SKM-1 treated with dmso at 0.1 percent for 144 hours (cell line): Measurements from ENCODE around the gene PTPRN2.

Experiments used
- DNase-seq: peaks from one replicate; lab custom pipeline; 2025; ENCODE audit not compliant: unreplicated experiment; lab: John Stamatoyannopoulos, UW

The PTPRN2 gene

GRCh38 chr7:158328376-158329013 is 259.1 kb downstream of the PTPRN2 start:
- no peak for DNase-seq

- DNase-seq, result no peak
Observed at GRCh38 chr7:158327571-158328180, 259.9 kb downstream of the PTPRN2 start.

DNA sequence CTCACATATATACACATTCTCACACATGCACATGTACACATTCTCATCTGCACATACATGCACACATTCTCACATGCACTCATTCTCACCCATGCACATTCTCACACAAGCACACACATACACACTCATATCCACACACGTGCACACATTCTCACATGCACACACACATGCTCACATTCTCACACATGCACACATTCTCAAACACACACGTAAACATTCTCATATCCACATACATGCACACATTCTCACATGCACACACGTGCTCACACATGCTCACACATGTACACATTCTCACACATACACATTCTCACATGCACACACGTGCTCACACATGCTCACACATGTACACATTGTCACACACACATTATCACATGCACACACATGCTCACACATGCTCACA is 260.6 kb downstream of the PTPRN2 start:
- DNase-seq, result no peak

DNA sequence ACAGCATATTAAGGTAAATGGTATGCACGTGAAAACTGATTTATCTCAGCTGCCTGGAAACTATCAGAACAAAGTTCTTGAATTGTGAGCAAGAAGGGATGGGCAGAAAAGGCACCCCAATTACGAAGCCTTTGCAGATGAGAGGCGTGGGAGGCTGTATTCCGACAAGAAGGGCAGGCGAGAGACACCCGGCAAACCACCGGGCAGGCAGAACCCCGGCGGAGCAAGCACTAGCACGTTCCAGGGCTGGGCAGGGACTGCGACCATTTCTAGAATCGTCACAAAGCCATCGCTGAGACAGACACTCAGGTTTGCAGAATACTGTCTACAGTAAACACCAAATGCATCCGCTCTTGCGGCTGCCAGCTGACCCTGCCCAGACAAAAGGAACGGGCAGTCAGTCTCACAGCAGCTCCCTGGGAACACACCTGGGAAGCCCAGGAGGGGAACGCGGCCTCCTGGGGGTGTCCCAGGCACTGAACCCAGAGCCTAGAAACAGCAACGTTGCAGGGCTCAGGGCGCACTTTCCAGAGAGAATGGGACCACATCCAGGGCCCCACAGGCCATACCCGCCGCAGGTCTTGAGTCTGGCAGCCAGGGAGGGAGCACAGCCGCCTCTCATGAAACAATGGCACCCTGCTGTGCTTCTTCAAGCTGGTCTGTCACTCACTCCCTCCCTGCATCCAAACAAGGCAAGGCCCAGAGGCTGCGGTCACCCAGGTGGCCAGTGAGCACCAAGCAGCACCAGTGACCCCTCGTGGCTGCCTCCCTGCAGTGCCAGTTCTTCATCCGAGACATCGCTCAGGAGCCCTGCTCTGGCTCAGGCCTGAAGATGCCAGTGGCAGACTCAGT is 261.9 kb downstream of the PTPRN2 start:
- DNase-seq, result no peak

DNA sequence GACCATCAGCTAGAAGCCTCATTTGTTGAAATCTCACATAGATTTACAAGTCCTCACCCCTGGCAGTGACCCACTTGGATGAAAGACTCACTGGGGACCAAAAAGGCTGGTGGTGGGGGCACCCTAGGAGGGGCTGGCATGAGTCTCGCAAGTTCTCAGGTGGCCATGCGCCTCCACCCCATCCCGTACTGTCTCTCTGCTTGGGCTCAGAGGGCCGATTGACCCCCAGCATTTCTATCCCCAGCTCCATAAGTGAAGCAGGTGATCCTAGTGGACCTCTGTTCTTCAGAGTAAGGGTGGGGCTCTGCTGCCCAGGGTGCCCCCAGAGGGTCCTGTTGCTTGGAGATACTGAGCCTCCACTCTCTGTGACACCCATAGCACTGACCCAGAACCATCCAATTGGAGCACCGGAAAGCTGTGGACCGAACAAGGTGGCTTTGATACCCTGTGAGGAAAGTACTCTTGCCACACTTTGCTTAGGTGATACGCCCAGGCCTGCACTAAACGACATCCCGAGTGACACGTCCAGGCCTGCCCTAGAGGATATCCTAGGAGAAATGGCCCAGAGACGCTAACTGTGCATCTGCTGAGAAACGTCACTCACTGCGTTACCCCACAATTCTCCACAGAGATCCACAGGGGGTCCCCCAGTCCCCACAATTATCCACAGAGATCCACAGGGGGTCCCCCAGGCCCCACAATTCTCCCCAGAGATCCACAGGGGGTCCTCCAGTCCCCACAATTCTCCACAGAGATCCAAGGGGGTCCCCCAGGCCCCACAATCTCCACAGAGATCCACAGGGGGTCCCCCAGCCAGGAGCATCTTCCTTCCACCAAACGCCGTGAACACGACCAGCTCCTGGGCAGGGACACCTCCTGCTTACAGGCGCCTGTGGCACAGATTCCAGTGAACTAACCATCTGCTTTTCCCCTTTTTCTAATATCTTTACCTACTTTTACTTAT is 262.9 kb downstream of the PTPRN2 start:
- no peak for DNase-seq

DNA sequence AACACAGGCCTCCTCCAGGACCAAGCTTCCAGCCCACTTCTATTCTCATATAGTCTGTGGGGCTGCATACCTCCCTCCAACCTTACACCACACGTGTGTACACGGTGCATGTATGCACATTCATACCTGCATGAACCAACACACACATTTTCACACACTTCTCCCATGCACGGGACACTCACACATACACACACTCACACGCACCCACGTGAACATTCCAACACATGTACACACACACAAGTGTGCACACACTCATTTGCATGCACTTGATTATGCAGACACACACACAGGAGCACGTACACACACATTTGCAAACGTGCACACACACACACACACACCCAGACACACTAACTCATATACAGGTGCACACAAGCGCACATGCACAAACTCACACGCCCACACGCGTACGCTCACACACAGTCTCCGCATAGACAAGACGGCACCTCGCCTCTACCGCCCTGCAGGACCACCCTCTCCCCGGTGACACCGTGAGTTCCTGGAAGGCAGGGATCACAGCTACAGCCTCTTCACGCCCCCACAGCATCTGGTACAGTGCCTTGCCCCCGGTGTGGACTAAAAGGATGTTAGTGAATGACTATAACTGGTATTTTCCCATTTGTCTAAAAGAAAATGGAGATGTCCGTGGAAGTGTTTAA is 263.8 kb downstream of the PTPRN2 start:
- DNase-seq, result no peak

GRCh38 chr7:158322616-158323530 is 264.8 kb downstream of the PTPRN2 start:
- DNase-seq, result no peak

GRCh38 chr7:158321936-158322615 is 265.5 kb downstream of the PTPRN2 start:
- no peak for DNase-seq

GRCh38 chr7:158321056-158321700 is 266.4 kb downstream of the PTPRN2 start:
- DNase-seq, result no peak

- no peak for DNase-seq
Observed at GRCh38 chr7:158320328-158320727, 267.3 kb downstream of the PTPRN2 start.

DNA sequence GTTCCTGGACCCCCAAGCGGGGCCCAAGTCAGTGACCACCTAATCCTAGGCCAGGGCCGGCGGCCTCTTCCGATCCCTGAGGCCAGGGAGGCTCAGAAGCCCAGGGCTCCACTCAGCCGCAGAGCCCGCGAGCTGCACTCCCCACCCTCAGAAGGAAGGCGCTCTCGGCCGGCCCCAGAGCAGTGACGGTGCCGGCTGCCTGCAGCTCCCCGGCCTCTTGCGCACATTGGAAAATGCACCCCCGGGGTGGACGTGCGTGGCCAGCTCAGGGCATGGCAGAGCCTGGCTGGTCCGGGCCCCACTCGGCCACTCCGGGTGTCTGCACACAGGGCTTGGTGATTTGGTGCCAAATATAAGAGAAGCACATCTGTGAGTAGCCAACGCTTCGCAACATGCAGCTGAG is 269.1 kb downstream of the PTPRN2 start:
- DNase-seq, result no peak

DNA sequence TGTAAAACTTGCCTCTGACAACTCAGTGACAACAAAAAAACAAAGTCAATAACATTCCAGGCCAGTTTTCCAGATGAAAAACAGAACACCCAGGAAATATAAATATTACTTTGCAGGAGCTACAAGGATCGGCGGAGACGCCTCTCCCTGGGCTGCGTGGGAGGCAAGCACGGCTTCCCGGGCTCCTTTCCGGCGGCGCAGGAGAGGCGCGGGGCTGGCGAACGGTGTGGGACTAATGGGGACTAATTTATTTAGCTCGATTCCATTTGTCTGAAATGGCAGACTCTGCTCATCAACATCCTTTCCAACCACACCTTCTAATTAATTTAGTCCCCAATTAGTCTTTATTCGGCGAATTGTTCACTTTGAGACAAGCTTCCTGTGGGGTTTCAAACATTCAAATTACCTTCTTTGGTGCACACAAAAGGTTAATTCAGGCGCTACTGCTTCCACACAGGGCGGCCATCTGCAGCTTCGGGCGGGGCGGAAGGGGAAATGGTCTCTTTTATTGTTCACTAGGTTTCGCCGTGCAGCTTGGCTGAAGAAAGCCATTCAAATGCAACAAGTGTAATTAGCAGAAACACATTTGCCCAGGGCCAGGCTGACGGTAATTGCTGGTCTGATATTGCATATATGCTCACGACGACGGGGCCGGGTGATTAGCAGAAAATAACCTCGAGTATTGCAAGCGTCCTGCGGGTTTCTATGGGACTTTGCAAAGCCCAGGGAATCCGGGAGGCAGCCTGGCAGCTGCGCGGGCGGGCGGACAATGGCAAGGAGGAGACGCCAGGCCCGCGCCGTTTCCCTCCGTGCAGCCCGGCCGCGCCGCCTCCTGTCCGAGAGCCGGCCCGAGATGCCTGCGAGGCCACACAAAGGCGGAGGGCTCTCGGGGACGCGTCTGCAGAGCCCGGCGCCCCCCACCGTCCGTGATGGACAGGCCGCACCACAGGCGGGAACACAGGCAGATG is 270.1 kb downstream of the PTPRN2 start:
- no peak for DNase-seq

GRCh38 chr7:158316466-158317031 is 271.1 kb downstream of the PTPRN2 start:
- DNase-seq, result no peak

DNA sequence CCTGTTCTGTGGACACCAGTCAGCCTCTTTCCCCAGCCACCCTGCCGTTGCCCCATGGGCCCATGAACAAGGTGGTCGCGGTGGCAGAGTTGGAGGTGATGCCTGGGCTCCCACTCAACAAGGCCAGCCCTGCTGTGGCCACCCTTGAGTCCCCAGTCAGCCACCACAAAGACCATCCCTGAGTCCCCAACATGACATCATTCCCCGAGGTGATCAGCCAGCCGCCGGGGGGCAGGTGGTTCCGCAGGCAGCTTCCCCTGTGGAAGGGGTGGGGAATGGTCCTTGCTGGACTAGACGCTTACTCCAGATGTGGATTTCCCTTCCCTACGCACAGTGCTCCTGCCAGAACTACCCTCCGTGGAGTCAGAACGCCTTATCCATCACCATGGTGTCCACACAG is 271.7 kb downstream of the PTPRN2 start:
- DNase-seq, result no peak

- DNase-seq, result no peak
Observed at GRCh38 chr7:158315326-158315725, 272.3 kb downstream of the PTPRN2 start.

DNA sequence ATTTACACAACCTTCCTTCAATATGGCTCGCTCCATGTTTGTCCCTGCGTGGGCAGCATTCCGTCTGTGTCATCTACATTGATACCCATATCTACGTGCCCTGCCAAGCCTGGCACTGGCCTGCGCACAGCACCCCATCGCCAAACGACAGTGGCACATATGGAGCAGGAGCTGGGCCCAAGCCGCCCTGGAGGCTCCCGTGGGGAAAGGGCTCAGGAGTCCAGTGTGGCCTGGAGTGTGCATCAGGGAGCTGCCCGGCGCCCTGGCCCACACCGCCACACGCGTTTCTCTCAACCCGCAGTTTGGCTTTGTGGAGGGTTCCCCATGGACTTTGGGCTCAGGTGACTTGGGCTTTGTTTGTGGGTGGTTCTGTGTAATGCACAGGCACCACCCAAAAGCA is 273.2 kb downstream of the PTPRN2 start:
- no peak for DNase-seq

- no peak for DNase-seq
Observed at GRCh38 chr7:158313931-158314330, 273.7 kb downstream of the PTPRN2 start.
